Upper lobe of left lung (tissue), 4 donors: ENCODE results near the gene IRF4.

ENCODE experiments used
- CTCF ChIP-seq, 6 experiments: fragments of 450-650 bp in 4 of 6; fragments of 200-600 bp in 2 of 6; sonication (generic) in 2 of 6; IDR thresholded peaks; one replicate each; pipeline ENCODE4 v1.5.1; 2016 to 2019; ENCODE audit warnings: antibody characterized with exemption in 6 of 6
- EP300 ChIP-seq, 4 donors: sonication (generic); formaldehyde crosslinking; IDR thresholded peaks; one replicate each; pipeline ENCODE4 v1.5.1; 2017; ENCODE audit warnings: antibody characterized with exemption in 4 of 4, control low read depth in 2 of 4
- POLR2A ChIP-seq, 4 donors: fragments of 450-650 bp; IDR thresholded peaks; one replicate each; pipeline ENCODE4 v1.5.1; 2016 to 2017; ENCODE audit warnings: antibody characterized with exemption in 4 of 4, mild to moderate bottlenecking in 2 of 4
- POLR2AphosphoS5 ChIP-seq, 2 donors: sonication (generic); formaldehyde crosslinking; IDR thresholded peaks; one replicate each; pipeline ENCODE4 v1.5.1; 2017; ENCODE audit warnings: antibody characterized with exemption in 2 of 2

GRCh38 chr6:401239-401993, 9.9 kb downstream of the IRF4 start:
- TF ChIP-seq CTCF (IDR thresholded peaks at IDR 0.05) = no peak
- TF ChIP-seq POLR2A (IDR thresholded peaks at IDR 0.05) = no peak
- TF ChIP-seq POLR2AphosphoS5 (IDR thresholded peaks at IDR 0.05) = no peak
- TF ChIP-seq EP300 (IDR thresholded peaks at IDR 0.05) = no peak
